Retinal pigment epithelial cell (primary cell): Measurements from ENCODE around the gene PKN3.

Experiments used
- DNase-seq: peaks from one replicate; pipeline ENCODE4 v3.0.0-alpha.2; 2010; ENCODE audit warnings: low read depth
- H3K4me3 ChIP-seq: 2 replicates; pipeline ENCODE4 v1.5.1; 2011; ENCODE audit warnings: mild to moderate bottlenecking, low read length, control low read depth, moderate library complexity
- TF ChIP-seq, protein P1 (sequence below): conservative IDR thresholded peaks from 2 replicates; pipeline ENCODE4 v1.5.1; 2011; ENCODE audit warnings: low read depth, low read length, control low read depth, inconsistent platforms

The PKN3 gene

DNA sequence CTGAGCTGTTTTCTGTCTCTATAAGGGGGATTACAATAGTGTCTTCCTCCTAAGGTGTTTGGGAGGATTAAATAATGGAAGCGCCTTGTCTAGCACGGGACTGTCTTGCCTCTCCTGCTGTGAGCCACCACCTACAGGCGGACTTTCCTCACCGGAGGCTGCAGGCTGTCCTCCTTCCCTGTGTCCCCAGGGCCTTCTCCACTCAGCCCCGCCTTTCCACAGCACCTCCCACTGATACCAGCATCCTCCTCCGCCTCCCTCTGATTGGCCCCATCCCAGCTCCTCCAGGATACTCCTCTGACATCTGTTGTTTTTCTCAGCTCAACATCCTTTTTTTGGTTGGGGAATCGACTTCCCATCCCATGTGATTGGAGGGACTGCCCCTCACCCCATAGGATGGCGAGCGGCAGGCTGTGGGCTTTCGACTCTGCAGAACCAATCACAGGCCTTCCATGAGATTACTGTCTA lies 22.5 kb downstream of the PKN3 start:
- peak; percentile 46 for DNase-seq
- peak overlapping the region; percentile 86 for H3K4me3 ChIP-seq
- TF ChIP-seq, protein P1, sequence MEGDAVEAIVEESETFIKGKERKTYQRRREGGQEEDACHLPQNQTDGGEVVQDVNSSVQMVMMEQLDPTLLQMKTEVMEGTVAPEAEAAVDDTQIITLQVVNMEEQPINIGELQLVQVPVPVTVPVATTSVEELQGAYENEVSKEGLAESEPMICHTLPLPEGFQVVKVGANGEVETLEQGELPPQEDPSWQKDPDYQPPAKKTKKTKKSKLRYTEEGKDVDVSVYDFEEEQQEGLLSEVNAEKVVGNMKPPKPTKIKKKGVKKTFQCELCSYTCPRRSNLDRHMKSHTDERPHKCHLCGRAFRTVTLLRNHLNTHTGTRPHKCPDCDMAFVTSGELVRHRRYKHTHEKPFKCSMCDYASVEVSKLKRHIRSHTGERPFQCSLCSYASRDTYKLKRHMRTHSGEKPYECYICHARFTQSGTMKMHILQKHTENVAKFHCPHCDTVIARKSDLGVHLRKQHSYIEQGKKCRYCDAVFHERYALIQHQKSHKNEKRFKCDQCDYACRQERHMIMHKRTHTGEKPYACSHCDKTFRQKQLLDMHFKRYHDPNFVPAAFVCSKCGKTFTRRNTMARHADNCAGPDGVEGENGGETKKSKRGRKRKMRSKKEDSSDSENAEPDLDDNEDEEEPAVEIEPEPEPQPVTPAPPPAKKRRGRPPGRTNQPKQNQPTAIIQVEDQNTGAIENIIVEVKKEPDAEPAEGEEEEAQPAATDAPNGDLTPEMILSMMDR, result no peak

DNA sequence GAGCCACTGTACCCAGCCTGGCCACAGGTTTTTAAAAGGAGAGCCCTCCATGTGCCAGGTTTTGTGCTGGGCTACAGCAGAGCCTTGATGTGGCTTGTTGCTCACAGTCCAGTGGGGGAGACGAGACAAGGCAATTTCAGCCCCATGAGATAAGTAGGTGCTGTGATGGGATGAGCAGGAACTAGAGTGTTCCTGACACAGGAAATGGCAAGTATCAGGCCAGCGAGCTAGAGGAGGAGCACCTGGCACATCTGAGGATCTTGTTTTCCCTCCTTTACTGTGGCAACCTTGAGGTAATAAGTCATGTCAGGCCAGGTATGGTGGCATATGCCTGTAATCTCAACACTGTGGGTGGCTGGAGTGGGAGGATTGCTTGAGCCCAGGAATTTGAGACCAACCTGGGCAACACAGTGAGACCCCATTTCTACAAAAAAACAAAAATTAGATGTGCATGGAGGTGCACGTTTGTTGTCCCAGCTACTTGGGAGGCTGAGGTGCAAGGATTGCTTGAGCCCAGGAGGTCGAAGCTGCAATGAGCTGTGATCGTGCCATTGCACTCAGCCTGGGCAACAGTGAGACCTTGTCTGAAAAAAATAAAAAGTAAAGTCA lies 25.4 kb downstream of the PKN3 start:
- H3K4me3 ChIP-seq, result no peak overlapping the region
- no peak for DNase-seq
- TF ChIP-seq, protein P1, result no peak

GRCh38 chr9:128728298-128728697 lies 26.0 kb downstream of the PKN3 start:
- no peak for DNase-seq
- TF ChIP-seq, protein P1, result no peak
- no peak overlapping the region for H3K4me3 ChIP-seq

- TF ChIP-seq, protein P1, result no peak
- no peak for DNase-seq
- no peak overlapping the region for H3K4me3 ChIP-seq
Observed at GRCh38 chr9:128729302-128729701, 27.0 kb downstream of the PKN3 start.

DNA sequence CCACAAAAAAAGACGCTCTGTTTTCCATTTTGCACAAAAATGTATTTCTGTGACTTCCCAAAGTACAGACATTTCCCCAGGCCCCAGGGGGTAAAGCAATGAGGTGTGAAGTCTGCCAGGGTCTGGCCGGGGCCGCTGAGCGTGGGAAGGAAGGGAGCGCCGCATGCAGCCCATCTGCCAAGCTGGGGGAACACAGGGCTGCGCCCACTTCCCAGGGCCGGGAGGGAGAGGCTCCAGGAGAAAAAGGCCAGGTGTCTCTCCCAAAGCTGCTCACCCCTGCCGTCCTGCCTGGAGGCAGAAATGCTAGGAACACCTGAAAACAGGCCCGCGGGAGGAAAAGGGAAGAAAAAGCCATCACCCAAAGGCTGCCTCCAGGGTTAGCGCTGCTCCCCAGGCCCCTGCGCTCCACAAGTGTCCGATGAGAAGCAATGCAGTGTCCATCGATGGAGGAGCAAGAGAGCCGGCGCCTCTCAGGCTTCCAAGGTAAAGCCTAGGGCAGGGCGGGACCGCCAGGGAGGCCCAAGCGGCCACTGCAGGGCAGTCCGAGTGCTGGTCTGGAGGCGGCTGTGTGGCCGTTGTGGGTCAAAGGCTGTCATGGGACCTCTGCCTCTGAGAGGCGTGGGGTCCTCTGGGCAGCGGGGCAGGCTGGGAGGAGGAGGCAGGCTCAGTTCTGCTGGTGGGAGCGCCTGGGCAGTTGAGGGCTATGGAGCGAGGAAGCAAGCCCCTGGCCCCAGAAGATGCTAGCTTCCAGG lies 27.6 kb downstream of the PKN3 start:
- TF ChIP-seq, protein P1, result no peak

GRCh38 chr9:128731093-128731492 lies 28.8 kb downstream of the PKN3 start:
- TF ChIP-seq, protein P1, result no peak
- no peak overlapping the region for H3K4me3 ChIP-seq
- no peak for DNase-seq

More for the DNA sequence above, 27.6 kb downstream of the PKN3 start:
- H3K4me3 ChIP-seq, result no peak overlapping the region
- no peak for DNase-seq

- DNase-seq, result no peak
- no peak overlapping the region for H3K4me3 ChIP-seq
- TF ChIP-seq, protein P1, result no peak
Observed at GRCh38 chr9:128731691-128732090, 29.4 kb downstream of the PKN3 start.
